RWPE1 (cell line): ENCODE results near the gene ING3.

ENCODE experiments used
- CTCF ChIA-PET: fragments of 350-600 bp; sonication (Branson Sonifier 250); formaldehyde crosslinking; extraction: SDS; loops from one replicate; lab custom pipeline; 2021; lab: Yijun Ruan, JAX
- POLR2A ChIA-PET: fragments of 400-600 bp; formaldehyde crosslinking; extraction: SDS; loops from one replicate; lab custom pipeline; 2020; ENCODE audit warnings: antibody characterized with exemption; ENCODE audit not compliant: low non-redundant PET; lab: Yijun Ruan, JAX
- DNase-seq: peaks from one replicate; pipeline ENCODE4 v3.0.0; 2012; ENCODE audit warnings: low spot score
- H3K27ac ChIP-seq: fragments of 450-650 bp; 2 replicates; pipeline ENCODE4 v1.5.1; 2017
- TF ChIP-seq, protein P1 (sequence below): fragments of 450-650 bp; conservative IDR thresholded peaks from 2 replicates; pipeline ENCODE4 v1.5.1; 2017; ENCODE audit warnings: low read depth, mild to moderate bottlenecking

Gene ING3

DNA sequence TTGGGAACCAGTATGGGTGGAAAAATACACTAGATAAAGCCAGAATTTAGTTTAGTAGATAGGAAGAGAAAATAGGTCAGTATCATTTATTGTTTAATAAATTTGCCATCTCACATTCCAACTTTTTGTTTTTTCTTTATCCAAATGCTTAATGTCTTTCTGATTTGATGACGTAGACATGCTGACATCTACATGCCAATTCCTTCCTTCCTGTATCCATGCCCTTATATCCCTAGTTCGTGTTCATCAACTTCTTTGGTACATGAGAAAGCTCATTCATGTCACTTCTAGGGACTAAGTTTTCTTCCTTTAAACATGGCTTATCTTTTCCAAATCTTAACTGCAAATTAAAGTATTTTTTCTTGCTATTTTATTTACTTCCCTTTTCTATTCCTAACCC lies 30.5 kb upstream of the ING3 start:
- CTCF ChIA-PET: interaction anchor here (0.7 kb wide), 1 partner anchor 1555 kb away, joined by 3 read pairs; no protein-coding TSS in a partner anchor
- H3K27ac ChIP-seq: no peak overlapping the region
- POLR2A ChIA-PET: no interaction called here
- TF ChIP-seq, protein P1, sequence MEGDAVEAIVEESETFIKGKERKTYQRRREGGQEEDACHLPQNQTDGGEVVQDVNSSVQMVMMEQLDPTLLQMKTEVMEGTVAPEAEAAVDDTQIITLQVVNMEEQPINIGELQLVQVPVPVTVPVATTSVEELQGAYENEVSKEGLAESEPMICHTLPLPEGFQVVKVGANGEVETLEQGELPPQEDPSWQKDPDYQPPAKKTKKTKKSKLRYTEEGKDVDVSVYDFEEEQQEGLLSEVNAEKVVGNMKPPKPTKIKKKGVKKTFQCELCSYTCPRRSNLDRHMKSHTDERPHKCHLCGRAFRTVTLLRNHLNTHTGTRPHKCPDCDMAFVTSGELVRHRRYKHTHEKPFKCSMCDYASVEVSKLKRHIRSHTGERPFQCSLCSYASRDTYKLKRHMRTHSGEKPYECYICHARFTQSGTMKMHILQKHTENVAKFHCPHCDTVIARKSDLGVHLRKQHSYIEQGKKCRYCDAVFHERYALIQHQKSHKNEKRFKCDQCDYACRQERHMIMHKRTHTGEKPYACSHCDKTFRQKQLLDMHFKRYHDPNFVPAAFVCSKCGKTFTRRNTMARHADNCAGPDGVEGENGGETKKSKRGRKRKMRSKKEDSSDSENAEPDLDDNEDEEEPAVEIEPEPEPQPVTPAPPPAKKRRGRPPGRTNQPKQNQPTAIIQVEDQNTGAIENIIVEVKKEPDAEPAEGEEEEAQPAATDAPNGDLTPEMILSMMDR: no peak
- DNase-seq: no peak

DNA sequence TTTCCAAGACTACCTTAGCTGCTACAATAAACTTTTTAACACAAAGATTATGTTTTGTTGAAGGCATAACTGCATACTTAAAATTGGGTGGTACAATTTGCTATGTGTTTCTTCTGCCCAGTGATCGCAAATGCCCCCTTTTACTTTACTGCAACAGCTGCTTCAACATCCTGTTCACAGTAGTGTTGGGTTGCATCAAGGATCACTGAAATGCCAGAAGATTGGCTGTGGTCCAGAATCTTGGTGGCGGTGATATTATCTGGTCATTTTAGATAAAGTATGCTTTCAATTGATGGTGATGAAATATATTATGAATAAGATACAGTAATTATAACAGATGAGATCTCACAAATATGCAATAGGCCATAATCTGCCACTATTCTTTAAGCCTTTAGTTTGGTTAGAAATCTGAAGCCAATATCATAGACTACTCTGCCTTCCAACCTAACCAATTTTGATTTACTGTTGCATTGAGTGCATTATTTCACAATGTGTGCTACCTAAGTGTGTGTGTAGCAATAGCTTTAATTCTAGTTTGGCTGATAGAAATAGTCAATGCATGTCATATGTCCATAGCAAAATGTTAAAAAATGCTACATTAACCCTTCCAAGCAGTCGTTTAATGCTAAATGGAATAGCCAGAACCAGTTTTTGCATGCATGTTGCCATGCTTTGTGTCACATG lies 29.8 kb upstream of the ING3 start:
- no peak overlapping the region for H3K27ac ChIP-seq
- DNase-seq: no peak
- ChIA-PET POLR2A (no interaction called here), CTCF (no interaction called here)
- TF ChIP-seq, protein P1: no peak

DNA sequence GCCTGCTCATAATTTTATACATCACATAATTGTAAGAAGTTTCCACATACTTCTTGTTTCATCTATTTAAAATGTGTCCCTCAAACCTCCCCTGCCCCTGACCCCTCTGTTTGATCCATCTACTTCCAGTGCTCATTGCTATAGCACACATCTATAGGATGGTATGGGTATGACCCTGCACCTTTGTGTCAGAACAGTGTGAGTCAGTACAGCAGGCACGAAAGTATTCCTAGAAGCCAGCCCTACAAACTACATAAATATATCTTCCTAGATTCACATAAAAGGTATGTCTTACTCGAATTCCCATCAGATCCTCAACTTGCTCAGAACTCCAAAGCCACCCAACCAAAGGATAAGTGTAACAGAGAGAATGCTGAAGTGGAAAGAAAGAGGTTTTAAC lies 25.7 kb upstream of the ING3 start:
- no peak overlapping the region for H3K27ac ChIP-seq
- ChIA-PET POLR2A (no interaction called here), CTCF (no interaction called here)
- no peak for DNase-seq
- TF ChIP-seq, protein P1: no peak

DNA sequence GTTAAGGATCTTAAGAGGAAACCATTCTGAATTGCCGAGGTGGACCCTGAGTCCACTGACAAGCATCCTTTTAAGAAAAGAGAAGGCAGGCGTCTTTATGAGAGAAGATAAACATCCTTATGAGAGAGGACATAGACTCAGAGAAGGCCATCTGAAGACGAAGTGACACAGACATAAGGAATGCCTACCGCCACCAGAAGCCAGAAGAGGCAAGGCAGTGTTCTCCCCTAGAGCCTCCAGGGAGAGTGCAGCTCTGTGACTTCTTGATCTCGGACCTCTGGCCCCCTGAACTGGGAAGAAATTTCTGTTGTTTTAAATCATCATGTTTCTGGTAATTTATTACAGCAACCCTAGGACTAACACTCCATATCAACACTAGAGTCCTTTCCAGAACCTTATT lies 25.2 kb upstream of the ING3 start:
- H3K27ac ChIP-seq: no peak overlapping the region
- POLR2A ChIA-PET: no interaction called here
- no peak for DNase-seq
- TF ChIP-seq, protein P1: no peak
- CTCF ChIA-PET: no interaction called here

DNA sequence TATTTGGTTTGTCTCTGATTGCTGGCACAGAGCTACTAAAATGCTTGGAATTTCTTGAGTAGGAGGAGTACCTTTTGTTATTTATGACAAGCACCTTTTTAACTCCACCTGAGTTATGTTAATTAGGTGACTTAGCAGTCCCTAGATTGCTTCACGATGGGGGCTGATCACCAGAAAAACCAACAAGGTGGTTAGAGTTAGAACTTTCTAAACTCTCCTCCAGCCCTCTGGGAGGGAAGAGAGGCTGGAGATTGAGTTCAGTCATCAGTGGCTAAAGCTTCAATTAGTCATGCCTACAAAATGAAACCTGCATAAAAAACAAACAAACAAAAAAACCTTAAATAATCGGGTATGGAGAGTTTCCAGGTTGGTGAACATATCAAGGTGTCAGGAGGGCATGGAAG lies 23.6 kb upstream of the ING3 start:
- ChIA-PET POLR2A (no interaction called here), CTCF (interaction anchor here (0.6 kb wide), 1 partner anchor 20 kb away, joined by 3 read pairs; no protein-coding TSS in a partner anchor)
- TF ChIP-seq, protein P1: no peak
- no peak overlapping the region for H3K27ac ChIP-seq
- DNase-seq: no peak

DNA sequence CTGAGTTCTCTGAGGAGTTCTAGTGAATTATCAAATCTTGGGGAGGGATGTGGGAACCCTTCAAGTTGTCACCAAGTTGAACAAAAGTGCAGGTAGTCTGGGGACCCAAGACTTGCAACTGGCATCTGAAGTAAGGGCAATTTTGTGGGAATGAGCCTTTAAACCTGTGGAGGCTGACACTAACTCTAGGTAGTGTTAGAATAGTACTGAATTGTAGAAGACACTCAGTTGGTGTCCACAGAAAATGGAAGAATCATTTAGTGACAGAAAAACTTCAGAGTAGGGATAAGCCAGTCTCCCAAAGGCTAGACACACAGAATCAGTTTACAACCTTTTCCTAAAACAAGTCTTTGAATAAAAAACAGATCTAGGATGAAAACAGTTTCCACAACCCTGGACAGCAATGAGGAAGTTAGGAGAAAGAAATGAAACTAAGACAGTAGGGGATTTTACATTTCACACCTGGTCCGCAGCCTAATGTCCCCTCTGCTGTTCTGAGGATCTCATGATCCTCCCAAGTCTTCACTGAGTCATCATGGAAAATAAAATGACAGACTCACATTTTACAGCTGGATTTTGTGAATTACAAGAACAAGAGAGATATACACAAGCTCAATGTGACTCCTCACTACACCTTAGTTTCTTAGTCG lies 23.0 kb upstream of the ING3 start:
- CTCF ChIA-PET: no interaction called here

More for the DNA sequence above, 23.0 kb upstream of the ING3 start:
- POLR2A ChIA-PET: no interaction called here
- TF ChIP-seq, protein P1: no peak
- no peak overlapping the region for H3K27ac ChIP-seq
- no peak for DNase-seq
